Measurements from ENCODE around the gene ATF7.

The ATF7 gene

GRCh38 chr12:53515291-53515680, 110.9 kb downstream of the ATF7 start:
- no peak for DNase-seq (ENCODE audit: low read depth in 1 of 2, low spot score in 1 of 2)
- in situ Hi-C loops (cut with HindIII; ENCODE audit: low pct_unique_long_range_greater_than_20kb, low sequenced_read_pairs), result no loop called here

GRCh38 chr12:53514628-53515290, 111.4 kb downstream of the ATF7 start:
- TF ChIP-seq JUND (IDR thresholded peaks at IDR 0.05; ENCODE audit: low read depth), result no peak
- peak in 1 of 2 experiments; percentile 44 for DNase-seq (ENCODE audit: low read depth in 1 of 2, low spot score in 1 of 2)
- in situ Hi-C loops (cut with HindIII; ENCODE audit: low pct_unique_long_range_greater_than_20kb, low sequenced_read_pairs), result no loop called here

More at GRCh38 chr12:53515291-53515680, 110.9 kb downstream of the ATF7 start:
- TF ChIP-seq JUND (IDR thresholded peaks at IDR 0.05; ENCODE audit: low read depth), result no peak

GRCh38 chr12:53513712-53514410, 112.3 kb downstream of the ATF7 start:
- peak in 1 of 2 experiments; percentile 64 for DNase-seq (ENCODE audit: low read depth in 1 of 2, low spot score in 1 of 2)
- no peak for TF ChIP-seq JUND (IDR thresholded peaks at IDR 0.05; ENCODE audit: low read depth)
- in situ Hi-C loops (cut with HindIII; ENCODE audit: low pct_unique_long_range_greater_than_20kb, low sequenced_read_pairs), result no loop called here

GRCh38 chr12:53510181-53510812, 115.9 kb downstream of the ATF7 start:
- in situ Hi-C loops (cut with HindIII; ENCODE audit: low pct_unique_long_range_greater_than_20kb, low sequenced_read_pairs), result no loop called here
- TF ChIP-seq JUND (IDR thresholded peaks at IDR 0.05; ENCODE audit: low read depth), result no peak
- no peak for DNase-seq (ENCODE audit: low read depth in 1 of 2, low spot score in 1 of 2)

- DNase-seq (ENCODE audit: low read depth in 1 of 2, low spot score in 1 of 2), result peak; percentile 74 to 88
- in situ Hi-C loops (cut with HindIII; ENCODE audit: low pct_unique_long_range_greater_than_20kb, low sequenced_read_pairs), result no loop called here
- TF ChIP-seq JUND (IDR thresholded peaks at IDR 0.05; ENCODE audit: low read depth), result no peak
These were observed 117.5 kb downstream of the ATF7 start for GRCh38 chr12:53508534-53509170.

- no peak for DNase-seq (ENCODE audit: low read depth in 1 of 2, low spot score in 1 of 2)
- no peak for TF ChIP-seq JUND (IDR thresholded peaks at IDR 0.05; ENCODE audit: low read depth)
- in situ Hi-C loops (cut with HindIII; ENCODE audit: low pct_unique_long_range_greater_than_20kb, low sequenced_read_pairs), result no loop called here
These were observed 118.6 kb downstream of the ATF7 start for GRCh38 chr12:53507603-53507885.

GRCh38 chr12:53506881-53507602, 119.1 kb downstream of the ATF7 start, which contains the start of gene NPFF:
Gene NPFF, minus strand, starts transcription at chr12:53507484. Its CDS starts 10 bp downstream, at chr12:53507474.
- no peak for TF ChIP-seq JUND (IDR thresholded peaks at IDR 0.05; ENCODE audit: low read depth)
- no peak for DNase-seq (ENCODE audit: low read depth in 1 of 2, low spot score in 1 of 2)
- in situ Hi-C loops (cut with HindIII; ENCODE audit: low pct_unique_long_range_greater_than_20kb, low sequenced_read_pairs), result no loop called here

GRCh38 chr12:53506450-53506785, 119.8 kb downstream of the ATF7 start:
- DNase-seq (ENCODE audit: low read depth in 1 of 2, low spot score in 1 of 2), result no peak
- in situ Hi-C loops (cut with HindIII; ENCODE audit: low pct_unique_long_range_greater_than_20kb, low sequenced_read_pairs), result no loop called here
- no peak for TF ChIP-seq JUND (IDR thresholded peaks at IDR 0.05; ENCODE audit: low read depth)

- in situ Hi-C loops (cut with HindIII; ENCODE audit: low pct_unique_long_range_greater_than_20kb, low sequenced_read_pairs), result no loop called here
- no peak for TF ChIP-seq JUND (IDR thresholded peaks at IDR 0.05; ENCODE audit: low read depth)
These were observed 120.4 kb downstream of the ATF7 start for GRCh38 chr12:53505555-53506449.

GRCh38 chr12:53505086-53505485, 121.1 kb downstream of the ATF7 start:
- TF ChIP-seq JUND (IDR thresholded peaks at IDR 0.05; ENCODE audit: low read depth), result no peak
- DNase-seq (ENCODE audit: low read depth in 1 of 2, low spot score in 1 of 2), result no peak
- in situ Hi-C loops (cut with HindIII; ENCODE audit: low pct_unique_long_range_greater_than_20kb, low sequenced_read_pairs), result no loop called here

More at GRCh38 chr12:53505555-53506449, 120.4 kb downstream of the ATF7 start:
- no peak for DNase-seq (ENCODE audit: low read depth in 1 of 2, low spot score in 1 of 2)

All from T47D (cell line).